RWPE2 (cell line): ENCODE measurements around the gene DYNC2H1.
A peak's percentile ranks its signal among the peaks of the same experiment; 100 is the strongest.

Source experiments
- ATAC-seq: fragments of 200-7000 bp; cut with Tn5 transposase; 3 replicates; pipeline ENCODE4 v1.9.1; 2021; ENCODE audit warnings: low read depth
- DNase-seq: peaks from one replicate; pipeline ENCODE4 v3.0.0-alpha.2; 2020; ENCODE audit warnings: low spot score
- H3K27ac ChIP-seq: fragments of 450-650 bp; 2 replicates; pipeline ENCODE4 v1.5.1; 2017; ENCODE audit warnings: mild to moderate bottlenecking; ENCODE audit not compliant: poor library complexity, severe bottlenecking
- H3K27me3 ChIP-seq: fragments of 250-450 bp; sonication (Bioruptor Pico); 2 replicates; pipeline ENCODE4 v1.5.1; 2021; ENCODE audit warnings: mild to moderate bottlenecking, moderate library complexity; ENCODE audit not compliant: insufficient read depth, poor library complexity, severe bottlenecking
- H3K36me3 ChIP-seq: fragments of 250-450 bp; sonication (Bioruptor Pico); 2 replicates; pipeline ENCODE4 v1.5.1; 2020; ENCODE audit warnings: low read depth, mild to moderate bottlenecking, moderate library complexity
- H3K4me1 ChIP-seq: fragments of 250-450 bp; sonication (Bioruptor Pico); 2 replicates; pipeline ENCODE4 v1.5.1; 2021; ENCODE audit warnings: mild to moderate bottlenecking, moderate library complexity; ENCODE audit not compliant: insufficient read depth, poor library complexity, severe bottlenecking
- H3K4me3 ChIP-seq: fragments of 250-450 bp; sonication (Bioruptor Pico); 2 replicates; pipeline ENCODE4 v1.5.1; 2021; ENCODE audit warnings: mild to moderate bottlenecking, moderate library complexity; ENCODE audit not compliant: severe bottlenecking
- H3K9me3 ChIP-seq: fragments of 250-450 bp; sonication (Bioruptor Pico); 2 replicates; pipeline ENCODE4 v1.5.1; 2021; ENCODE audit warnings: mild to moderate bottlenecking, moderate library complexity; ENCODE audit not compliant: severe bottlenecking
- TF ChIP-seq, protein P1 (sequence below): fragments of 450-650 bp; IDR thresholded peaks from one replicate; pipeline ENCODE4 v1.5.1; 2017; ENCODE audit warnings: mild to moderate bottlenecking, moderate library complexity; ENCODE audit not compliant: poor library complexity, severe bottlenecking

The DYNC2H1 gene

DNA sequence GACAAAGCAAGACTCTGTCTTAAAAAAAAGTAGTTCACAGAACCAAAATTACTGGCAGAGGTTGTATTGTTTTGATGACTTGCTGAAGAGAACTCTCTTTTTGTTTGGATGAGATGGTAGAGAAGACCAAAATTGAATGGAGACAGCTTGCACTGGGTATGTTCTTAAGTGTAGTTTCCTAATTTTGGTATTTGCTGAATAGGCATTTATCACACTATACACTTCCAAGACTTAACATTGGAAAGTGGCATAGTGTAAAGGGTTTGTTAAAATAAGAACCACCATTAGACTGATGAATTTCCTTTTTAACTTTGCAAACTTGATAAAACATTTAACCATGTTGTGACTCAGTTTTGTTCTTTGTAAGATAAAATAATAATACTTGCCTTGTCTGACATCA is 11.9 kb upstream of the DYNC2H1 start:
- H3K27ac ChIP-seq, result no peak overlapping the region
- ATAC-seq, result no peak
- H3K4me1 ChIP-seq, result no peaks in the 10 kb centered on the region
- H3K4me3 ChIP-seq, result no peak overlapping the region
- H3K9me3 ChIP-seq, result no peaks in the 10 kb centered on the region
- H3K36me3 ChIP-seq, result no peaks in the 10 kb centered on the region
- no peaks in the 10 kb centered on the region for H3K27me3 ChIP-seq
- DNase-seq, result no peak
- TF ChIP-seq, protein P1, sequence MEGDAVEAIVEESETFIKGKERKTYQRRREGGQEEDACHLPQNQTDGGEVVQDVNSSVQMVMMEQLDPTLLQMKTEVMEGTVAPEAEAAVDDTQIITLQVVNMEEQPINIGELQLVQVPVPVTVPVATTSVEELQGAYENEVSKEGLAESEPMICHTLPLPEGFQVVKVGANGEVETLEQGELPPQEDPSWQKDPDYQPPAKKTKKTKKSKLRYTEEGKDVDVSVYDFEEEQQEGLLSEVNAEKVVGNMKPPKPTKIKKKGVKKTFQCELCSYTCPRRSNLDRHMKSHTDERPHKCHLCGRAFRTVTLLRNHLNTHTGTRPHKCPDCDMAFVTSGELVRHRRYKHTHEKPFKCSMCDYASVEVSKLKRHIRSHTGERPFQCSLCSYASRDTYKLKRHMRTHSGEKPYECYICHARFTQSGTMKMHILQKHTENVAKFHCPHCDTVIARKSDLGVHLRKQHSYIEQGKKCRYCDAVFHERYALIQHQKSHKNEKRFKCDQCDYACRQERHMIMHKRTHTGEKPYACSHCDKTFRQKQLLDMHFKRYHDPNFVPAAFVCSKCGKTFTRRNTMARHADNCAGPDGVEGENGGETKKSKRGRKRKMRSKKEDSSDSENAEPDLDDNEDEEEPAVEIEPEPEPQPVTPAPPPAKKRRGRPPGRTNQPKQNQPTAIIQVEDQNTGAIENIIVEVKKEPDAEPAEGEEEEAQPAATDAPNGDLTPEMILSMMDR, result no peak

DNA sequence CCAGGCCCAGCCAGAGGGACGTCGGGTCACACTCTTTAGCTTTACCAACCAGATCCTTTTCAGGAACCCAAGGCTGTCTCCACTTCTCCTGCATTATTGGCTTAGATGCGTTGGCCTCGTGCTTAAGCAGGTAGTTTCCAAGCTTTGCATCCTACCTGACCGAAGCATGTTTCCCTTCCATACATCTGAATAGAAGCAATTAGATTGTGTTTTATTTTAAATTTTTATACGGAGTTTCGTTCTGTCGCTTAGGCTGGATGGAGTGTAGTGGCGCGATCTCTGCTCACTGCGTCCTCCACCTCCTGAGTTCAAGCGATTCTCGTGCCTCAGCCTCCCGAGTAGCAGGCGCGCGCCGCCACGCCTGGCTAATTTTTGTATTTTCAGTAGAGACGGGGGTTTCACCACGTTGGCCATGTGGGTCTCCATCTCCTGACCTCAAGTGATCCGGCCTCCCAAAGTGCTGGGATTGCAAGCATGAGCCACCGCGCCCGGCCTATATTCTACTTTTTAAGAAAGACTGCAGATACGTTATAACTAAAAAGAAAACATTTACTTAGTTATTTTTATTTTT is 677 bp downstream of the DYNC2H1 start:
- peak; percentile 33 for ATAC-seq
- Histone ChIP-seq H3K4me1 (peaks cover 25% of the 10 kb centered on the region), H3K4me3 (peak overlapping the region; percentile 48), H3K9me3 (no peaks in the 10 kb centered on the region), H3K27ac (peak overlapping the region; percentile 47), H3K27me3 (no peaks in the 10 kb centered on the region), H3K36me3 (peaks cover 26% of the 10 kb centered on the region)
- TF ChIP-seq, protein P1, result no peak
- no peak for DNase-seq

DNA sequence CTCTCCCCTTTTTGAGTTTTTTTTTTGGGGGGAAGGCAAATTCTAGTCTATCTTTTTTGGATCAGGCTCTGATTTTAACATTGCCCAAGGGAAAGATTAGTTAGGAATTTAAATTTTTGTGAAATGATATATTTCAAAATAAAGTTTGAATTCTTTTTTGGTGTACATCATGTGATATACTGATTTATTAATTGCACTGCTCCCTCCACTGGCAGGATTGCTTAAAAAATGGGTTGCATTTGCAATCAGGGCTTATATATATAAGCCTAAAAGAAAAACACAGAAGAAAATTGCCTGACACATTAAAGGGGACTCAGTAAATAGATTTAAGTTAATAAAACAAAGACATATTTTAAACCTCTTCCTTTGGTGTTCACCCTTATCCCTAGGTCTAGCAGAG is 1.2 kb downstream of the DYNC2H1 start:
- no peak for DNase-seq
- Histone ChIP-seq H3K4me3 (peak overlapping the region; percentile 48), H3K27ac (peak overlapping the region; percentile 47), H3K27me3 (no peaks in the 10 kb centered on the region), H3K4me1 (peaks cover 25% of the 10 kb centered on the region), H3K9me3 (no peaks in the 10 kb centered on the region), H3K36me3 (peaks cover 31% of the 10 kb centered on the region)
- TF ChIP-seq, protein P1, result peak; percentile 56
- ATAC-seq, result no peak

DNA sequence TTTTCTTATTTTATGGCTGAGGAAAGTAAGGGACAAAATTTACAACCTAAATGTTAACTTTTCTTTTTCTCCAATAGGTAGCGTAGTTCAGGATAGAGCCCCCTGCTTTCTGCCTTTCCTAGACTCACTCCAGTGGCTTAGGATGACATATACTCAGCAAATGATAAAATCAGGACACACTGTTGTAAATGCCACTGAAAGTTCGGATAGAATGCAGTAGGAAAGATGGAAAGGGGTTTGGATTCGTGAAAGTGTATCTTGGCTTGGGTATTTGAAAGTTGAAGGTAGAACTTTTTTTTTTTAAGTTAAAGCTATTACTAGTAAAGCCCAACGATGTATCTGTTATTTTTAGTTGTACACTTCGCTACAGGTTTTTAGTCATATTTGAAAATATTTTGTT is 2.2 kb downstream of the DYNC2H1 start:
- Histone ChIP-seq H3K27ac (no peak overlapping the region), H3K4me1 (peaks cover 25% of the 10 kb centered on the region), H3K27me3 (no peaks in the 10 kb centered on the region), H3K36me3 (peaks cover 39% of the 10 kb centered on the region), H3K9me3 (no peaks in the 10 kb centered on the region), H3K4me3 (no peak overlapping the region)
- ATAC-seq (no peak), DNase-seq (no peak)
- TF ChIP-seq, protein P1, result no peak

DNA sequence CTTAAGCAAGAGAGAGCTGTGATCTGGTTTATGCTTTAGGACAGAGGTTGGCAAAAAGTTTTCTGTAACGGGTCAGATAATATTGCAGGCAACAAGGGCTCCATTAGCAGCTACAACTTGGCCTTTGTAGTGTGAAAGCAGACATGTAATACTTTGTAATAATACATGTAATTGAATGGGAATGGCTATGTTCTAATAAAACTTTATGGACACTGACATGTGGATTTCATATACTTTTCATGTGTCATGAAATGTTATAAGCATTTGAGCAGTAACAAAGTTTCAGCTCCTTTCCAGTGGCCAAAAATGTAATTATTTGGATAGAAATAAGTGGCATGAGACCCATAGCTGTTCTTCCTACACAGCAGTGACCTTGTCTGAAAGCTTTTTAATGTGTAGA is 3.1 kb downstream of the DYNC2H1 start:
- TF ChIP-seq, protein P1, result no peak
- Histone ChIP-seq H3K4me3 (no peak overlapping the region), H3K36me3 (peaks cover 46% of the 10 kb centered on the region), H3K27ac (no peak overlapping the region), H3K9me3 (no peaks in the 10 kb centered on the region), H3K4me1 (peaks cover 25% of the 10 kb centered on the region), H3K27me3 (no peaks in the 10 kb centered on the region)
- DNase-seq (no peak), ATAC-seq (no peak)
